GM13976 (cell line): Measurements from ENCODE around the gene TECTB.

Experiments
- DNase-seq: peaks from one replicate; pipeline ENCODE4 v3.0.0; 2012; ENCODE audit warnings: low spot score
- CTCF ChIP-seq: IDR thresholded peaks from 2 replicates; pipeline ENCODE4 v1.5.1; 2012; ENCODE audit warnings: borderline replicate concordance, mild to moderate bottlenecking; ENCODE audit not compliant: insufficient read depth; ENCODE audit errors: extremely low read depth, missing control alignments, control extremely low read depth
- in situ Hi-C: fragments of 300-500 bp; cut with MboI; formaldehyde crosslinking; loops from one replicate; pipeline ENCODE4 v1.12.0; 2022; ENCODE audit warnings: low sequenced_read_pairs, mixed read lengths, inconsistent platforms; ENCODE audit not compliant: unreplicated experiment

Gene TECTB

GRCh38 chr10:112262546-112262945 is 20.7 kb upstream of the TECTB start:
- in situ Hi-C loops = no loop called here
- TF ChIP-seq CTCF = no peak
- DNase-seq = no peak

- in situ Hi-C loops = no loop called here
- DNase-seq = no peak
These were observed 17.5 kb upstream of the TECTB start for GRCh38 chr10:112265745-112266144.

DNA sequence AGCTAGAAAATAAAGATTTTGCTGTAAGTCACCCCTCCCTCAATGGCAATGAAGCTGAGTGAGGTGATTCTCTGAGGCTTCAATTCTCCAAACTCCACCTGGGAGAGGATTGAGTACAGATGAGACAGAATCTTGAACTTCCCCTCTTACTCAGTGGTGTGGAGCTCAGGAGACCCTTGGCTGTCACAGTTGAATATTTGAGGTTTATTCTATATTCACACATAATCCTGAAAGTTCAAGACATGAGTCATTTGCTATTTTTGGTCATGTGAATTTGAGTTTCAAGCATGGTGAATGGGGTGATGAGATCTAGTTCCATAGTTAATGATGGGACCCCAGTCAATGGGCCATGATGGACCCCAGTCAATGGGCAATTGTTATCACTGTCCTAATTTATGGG is 13.9 kb upstream of the TECTB start:
- in situ Hi-C loops = no loop called here
- TF ChIP-seq CTCF = no peak
- DNase-seq = peak; percentile 7

More at GRCh38 chr10:112265745-112266144, 17.5 kb upstream of the TECTB start:
- no peak for TF ChIP-seq CTCF

DNA sequence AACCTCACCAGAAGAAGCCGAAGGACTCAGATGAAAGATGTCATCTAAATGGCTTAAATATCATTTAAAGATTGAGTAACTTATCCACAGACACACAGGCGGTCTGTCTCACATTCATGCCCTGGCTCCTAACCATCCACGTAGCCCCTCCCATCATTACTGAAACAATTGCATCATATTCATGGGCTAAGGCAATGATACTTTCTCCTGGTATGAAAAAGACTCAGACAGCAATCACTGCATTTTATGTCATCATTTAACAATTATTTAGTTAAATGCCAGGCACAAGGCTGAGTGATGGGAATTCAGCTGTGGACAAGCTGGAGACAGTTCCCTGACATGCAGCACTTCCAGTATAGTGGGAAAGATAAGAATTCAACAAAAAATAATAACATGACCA is 11.2 kb upstream of the TECTB start:
- no peak for TF ChIP-seq CTCF
- in situ Hi-C loops = no loop called here
- no peak for DNase-seq

DNA sequence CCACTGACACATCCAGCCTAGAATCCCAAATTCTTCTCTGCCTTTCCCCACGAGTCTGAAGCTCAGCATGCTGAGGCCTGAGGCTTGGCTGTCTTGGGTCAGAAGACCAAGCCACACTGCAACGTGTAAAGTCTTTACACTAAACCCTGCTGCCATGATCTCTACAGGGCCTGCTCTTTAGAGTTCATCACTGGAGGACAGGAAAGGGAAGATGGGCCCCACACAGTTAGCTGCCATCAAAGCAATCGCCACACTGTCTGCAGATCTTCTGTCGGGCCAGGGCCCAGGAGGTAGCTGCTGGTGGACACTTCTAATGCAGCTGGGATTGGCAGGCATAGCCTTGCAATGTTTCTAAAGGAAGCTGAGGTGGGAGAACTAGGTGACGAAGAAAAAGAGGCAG is 8.4 kb upstream of the TECTB start:
- in situ Hi-C loops = no loop called here

DNA sequence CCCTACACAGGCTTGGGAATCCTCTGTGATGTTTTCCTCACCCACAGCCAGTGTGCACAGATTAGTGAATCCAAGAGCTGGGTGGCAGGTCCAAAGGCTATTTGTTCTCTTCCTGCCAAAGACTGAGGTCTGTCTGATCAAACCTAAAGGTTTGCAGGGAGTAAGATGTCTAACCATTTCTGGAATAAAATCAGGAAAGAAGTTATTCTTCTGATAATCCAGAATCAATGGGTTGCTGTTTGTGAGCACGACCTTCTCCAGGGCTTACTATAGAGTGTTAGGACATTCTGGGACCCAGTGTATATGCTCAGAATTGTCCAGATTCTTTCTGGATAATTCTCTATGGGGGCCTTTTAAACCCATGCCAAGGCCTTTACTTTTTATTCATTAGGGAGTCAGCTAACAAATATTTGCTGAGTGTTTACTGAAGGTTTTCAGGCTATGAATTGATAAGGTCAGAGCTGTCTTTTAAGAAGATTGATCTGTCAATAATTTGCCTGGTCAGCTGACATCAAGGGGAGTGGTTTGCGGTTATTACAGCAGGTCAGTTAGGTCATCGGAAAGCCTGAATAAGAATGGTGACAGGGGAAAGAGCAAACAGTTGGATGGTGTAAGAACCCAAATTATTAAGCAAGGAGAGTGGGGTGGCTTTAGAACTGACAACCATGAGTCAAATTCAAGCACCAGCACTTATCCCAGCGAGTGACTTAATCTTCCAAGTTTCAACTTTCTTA is 7.5 kb upstream of the TECTB start:
- in situ Hi-C loops = no loop called here
- no peak for DNase-seq
- TF ChIP-seq CTCF = no peak

More for the DNA sequence above, 8.4 kb upstream of the TECTB start:
- no peak for TF ChIP-seq CTCF
- DNase-seq = no peak
